DMS153 treated with DMSO at 0.1 percent for 48 hours (cell line): ENCODE measurements around the gene LRRTM3.

Experiments
- DNase-seq: peaks from one replicate; lab custom pipeline; 2025; ENCODE audit not compliant: unreplicated experiment; lab: John Stamatoyannopoulos, UW

LRRTM3 gene

GRCh38 chr10:66925896-66926715 is at the start of gene LRRTM3:
LRRTM3 (plus strand) TSS chr10:66926036.
- DNase-seq: no peak

- no peak for DNase-seq
These were observed 48.5 kb upstream of the LRRTM3 start for GRCh38 chr10:66877361-66877760.

- DNase-seq: no peak
These were observed 45.5 kb upstream of the LRRTM3 start for GRCh38 chr10:66880292-66880691.

- no peak for DNase-seq
These were observed 45.0 kb upstream of the LRRTM3 start for GRCh38 chr10:66880826-66881225.

- no peak for DNase-seq
These were observed 44.0 kb upstream of the LRRTM3 start for GRCh38 chr10:66881814-66882213.

- no peak for DNase-seq
These were observed 43.6 kb upstream of the LRRTM3 start for GRCh38 chr10:66882271-66882670.

- no peak for DNase-seq
These were observed 39.0 kb upstream of the LRRTM3 start for GRCh38 chr10:66886848-66887247.

GRCh38 chr10:66888237-66888636 is 37.6 kb upstream of the LRRTM3 start:
- no peak for DNase-seq

GRCh38 chr10:66892871-66893270 is 33.0 kb upstream of the LRRTM3 start:
- DNase-seq: no peak

- no peak for DNase-seq
These were observed 15.2 kb upstream of the LRRTM3 start for GRCh38 chr10:66910671-66911070.

- no peak for DNase-seq
These were observed 9.8 kb upstream of the LRRTM3 start for GRCh38 chr10:66916030-66916429.

- DNase-seq: no peak
These were observed 8.7 kb upstream of the LRRTM3 start for GRCh38 chr10:66917104-66917503.

GRCh38 chr10:66919248-66919647 is 6.6 kb upstream of the LRRTM3 start:
- no peak for DNase-seq

GRCh38 chr10:66924674-66925345 is 1.0 kb upstream of the LRRTM3 start:
- DNase-seq: no peak

- no peak for DNase-seq
These were observed 463 bp upstream of the LRRTM3 start for GRCh38 chr10:66925373-66925772.

- DNase-seq: no peak
These were observed 1.0 kb downstream of the LRRTM3 start for GRCh38 chr10:66926841-66927240.

GRCh38 chr10:66927251-66927935 is 1.6 kb downstream of the LRRTM3 start:
- DNase-seq: no peak

- no peak for DNase-seq
These were observed 2.3 kb downstream of the LRRTM3 start for GRCh38 chr10:66927971-66928770.

- no peak for DNase-seq
These were observed 2.9 kb downstream of the LRRTM3 start for GRCh38 chr10:66928776-66929175.

- no peak for DNase-seq
These were observed 3.5 kb downstream of the LRRTM3 start for GRCh38 chr10:66929375-66929774.

- no peak for DNase-seq
These were observed 5.6 kb downstream of the LRRTM3 start for GRCh38 chr10:66931340-66931948.
